22Rv1 (cell line): Measurements from ENCODE around the gene LSM7.

Source experiments
- CTCF ChIP-seq: fragments of 450-650 bp; IDR thresholded peaks from 2 replicates; pipeline ENCODE4 v1.5.1; 2017; ENCODE audit warnings: mild to moderate bottlenecking
- ZFX ChIP-seq: fragments of 450-650 bp; IDR thresholded peaks from 2 replicates; pipeline ENCODE4 v1.6.1; 2017; ENCODE audit warnings: antibody characterized with exemption, borderline replicate concordance

DNA sequence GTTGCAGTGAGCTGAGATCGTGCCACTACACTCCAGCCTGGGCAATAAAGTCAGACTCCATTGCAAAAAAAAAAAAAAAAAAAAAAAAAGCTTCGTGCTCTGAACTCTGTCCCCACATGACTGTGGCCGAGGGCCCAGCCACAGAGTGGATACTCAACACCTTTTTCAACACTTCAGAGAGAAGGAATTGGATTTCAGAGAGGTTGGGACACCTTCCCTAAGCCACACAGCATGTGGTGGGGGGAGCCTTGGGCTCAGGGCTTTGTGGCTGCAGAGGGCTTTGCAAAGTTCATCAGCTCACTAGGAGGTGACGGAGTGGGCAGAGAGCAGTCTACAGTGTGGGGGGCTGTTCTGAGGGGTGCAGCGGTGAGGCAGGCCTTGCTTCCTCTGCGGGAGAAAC lies 9.5 kb downstream of the LSM7 start:
- no peak for TF ChIP-seq CTCF
- TF ChIP-seq ZFX: no peak
